NB4 (cell line): Measurements from ENCODE around the gene ADGRG7.
"Not testable (repeated sequence)": the region's sequence is repeated elsewhere in the genome, so short reads cannot be mapped to it uniquely, and the experiment has no call there.

Experiments used
- DNase-seq: peaks from one replicate; pipeline ENCODE4 v3.0.0; 2010; ENCODE audit warnings: low read depth
- H3K4me3 ChIP-seq: one replicate; pipeline ENCODE4 v1.5.1; 2011; ENCODE audit warnings: mild to moderate bottlenecking, low read depth, low read length, moderate library complexity
- CTCF ChIP-seq: IDR thresholded peaks from one replicate; pipeline ENCODE4 v1.5.1; 2012; ENCODE audit warnings: low read depth, low read length
- MAX ChIP-seq: IDR thresholded peaks from 2 replicates; pipeline ENCODE4 v1.6.1; 2011; ENCODE audit warnings: low read depth, low read length
- MYC ChIP-seq: IDR thresholded peaks from 2 replicates; pipeline ENCODE4 v1.6.1; 2011; ENCODE audit warnings: low read depth, low read length
- POLR2A ChIP-seq: IDR thresholded peaks from 2 replicates; pipeline ENCODE4 v1.6.1; 2011; ENCODE audit warnings: mild to moderate bottlenecking; ENCODE audit not compliant: insufficient read length; ENCODE audit errors: extremely low read depth

The ADGRG7 gene

GRCh38 chr3:100656945-100657344, 47.5 kb downstream of the ADGRG7 start:
- no peak overlapping the region for H3K4me3 ChIP-seq
- no peak for DNase-seq
- TF ChIP-seq MAX (no peak), CTCF (no peak), MYC (no peak), POLR2A (no peak)

DNA sequence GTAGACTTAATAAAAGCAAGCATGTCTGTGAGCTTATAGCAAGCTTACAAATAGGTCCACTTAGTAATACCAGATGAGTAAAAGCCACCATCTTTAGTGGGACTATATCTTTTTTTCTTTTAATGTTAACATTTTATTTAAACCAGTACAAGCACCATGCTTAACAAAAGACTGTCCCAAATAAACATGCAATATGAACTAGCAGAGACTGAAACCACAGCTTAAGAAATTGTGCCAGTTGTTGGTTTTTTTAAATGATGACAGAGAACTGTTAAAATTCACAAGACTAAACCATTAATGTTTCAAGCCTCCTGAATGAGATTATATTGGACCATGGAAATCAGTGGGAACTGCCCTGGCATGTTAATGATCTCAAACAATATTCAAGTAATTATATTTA, 51.9 kb downstream of the ADGRG7 start:
- DNase-seq, H3K4me3 ChIP-seq: not testable (repeated sequence)

DNA sequence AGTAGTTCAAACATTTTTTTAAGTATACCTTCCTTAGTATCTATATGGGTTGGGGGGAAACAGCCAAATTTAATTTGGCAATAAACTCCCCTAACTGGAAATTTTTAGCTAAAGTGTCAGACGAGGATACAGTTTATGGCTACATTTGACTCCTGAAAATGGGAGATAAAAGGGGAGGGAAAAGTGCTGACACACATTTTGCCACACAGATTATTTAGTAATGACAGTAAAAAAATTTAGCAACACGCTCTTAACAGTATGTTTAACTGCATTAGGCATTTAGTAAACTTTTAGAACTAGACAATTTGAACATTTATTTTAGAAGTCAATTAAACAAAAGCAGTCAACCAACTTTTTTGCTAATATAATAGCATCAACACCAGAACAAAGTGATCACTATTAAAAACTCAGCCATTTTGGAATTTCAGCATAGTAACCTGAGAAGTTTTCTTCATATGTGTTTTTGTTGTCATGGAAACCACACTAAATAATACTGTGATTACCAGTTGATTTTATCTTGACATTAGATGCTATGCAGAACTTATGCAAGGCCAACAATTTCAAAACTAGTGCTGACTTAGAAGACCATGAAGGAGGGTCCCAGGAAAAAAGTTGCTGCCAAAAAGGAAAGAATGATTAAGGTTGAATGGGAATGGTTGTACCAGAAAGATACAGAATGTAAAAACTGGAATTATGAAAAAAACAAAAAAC, 52.9 kb downstream of the ADGRG7 start:
- H3K4me3 ChIP-seq, result no peak overlapping the region
- no peak for DNase-seq
- TF ChIP-seq MYC (no peak), POLR2A (no peak), MAX (no peak), CTCF (no peak)

GRCh38 chr3:100665230-100665629, 55.8 kb downstream of the ADGRG7 start:
- DNase-seq, result no peak
- TF ChIP-seq MYC, result no peak
- no peak for TF ChIP-seq CTCF
- H3K4me3 ChIP-seq, result no peak overlapping the region

DNA sequence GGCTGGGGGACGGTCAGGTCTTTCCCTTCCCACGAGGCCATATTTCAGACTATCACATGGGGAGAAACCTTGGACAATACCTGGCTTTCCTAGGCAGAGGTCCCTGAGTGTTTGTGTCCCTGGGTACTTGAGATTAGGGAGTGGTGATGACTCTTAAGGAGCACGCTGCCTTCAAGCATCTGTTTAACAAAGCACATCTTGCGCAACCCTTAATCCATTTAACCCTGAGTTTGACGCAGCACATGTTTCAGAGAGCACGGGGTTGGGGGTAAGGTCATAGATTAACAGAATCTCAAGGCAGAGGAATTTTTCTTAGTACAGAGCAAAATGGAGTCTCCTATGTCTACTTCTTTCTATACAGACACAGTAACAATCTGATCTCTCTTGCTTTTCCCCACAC, 57.3 kb downstream of the ADGRG7 start:
- H3K4me3 ChIP-seq, result not testable (repeated sequence)
- peak; percentile 7 for DNase-seq

DNA sequence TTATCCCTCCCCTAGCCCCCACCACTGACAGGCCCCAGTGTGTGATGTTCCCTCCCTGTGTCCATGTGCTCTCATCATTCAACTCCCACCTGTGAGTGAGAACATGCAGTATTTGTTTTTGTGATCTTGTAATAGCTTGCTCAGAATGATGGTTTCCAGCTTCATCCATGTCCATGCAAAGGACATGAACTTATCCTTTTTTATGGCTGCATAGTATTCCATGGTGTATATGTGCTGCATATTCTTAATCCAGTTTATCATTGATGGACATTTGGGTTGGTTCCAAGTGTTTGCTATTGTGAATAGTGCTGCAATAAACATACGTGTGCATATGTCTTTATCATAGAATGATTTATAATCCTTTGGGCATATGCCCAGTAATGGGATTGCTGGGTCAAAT, 57.9 kb downstream of the ADGRG7 start:
- H3K4me3 ChIP-seq, result not testable (repeated sequence)

GRCh38 chr3:100670995-100671394, 61.6 kb downstream of the ADGRG7 start:
- not testable (repeated sequence) for DNase-seq, H3K4me3 ChIP-seq

More for the DNA sequence above, 57.9 kb downstream of the ADGRG7 start:
- not testable (repeated sequence) for DNase-seq

GRCh38 chr3:100681496-100681895, 72.1 kb downstream of the ADGRG7 start:
- no peak for TF ChIP-seq MYC
- no peak for TF ChIP-seq CTCF
- TF ChIP-seq MAX, result no peak
- TF ChIP-seq POLR2A, result no peak
- no peak for DNase-seq
- H3K4me3 ChIP-seq, result no peak overlapping the region
